Mucosa of descending colon (tissue), 3 donors: Measurements from ENCODE around the gene NFIA. TPM values are rescaled to one million over a fixed set of nuclear protein-coding genes. Genes with fewer than 3 reads are reported as not detected.

Experiments used
- ATAC-seq: fragments of 200-7000 bp; cut with Tn5 transposase; one replicate; pipeline ENCODE4 v1.9.1; 2020; ENCODE audit warnings: mild to moderate bottlenecking, moderate library complexity
- DNase-seq, 3 donors: peaks; one replicate each; pipeline ENCODE4 v3.0.0-alpha.2; 2020
- H3K36me3 ChIP-seq: fragments of 200-600 bp; one replicate; pipeline ENCODE4 v1.8.0; 2021; ENCODE audit warnings: low read depth, mild to moderate bottlenecking
- H3K4me1 ChIP-seq: fragments of 200-600 bp; one replicate; pipeline ENCODE4 v1.8.0; 2021; ENCODE audit warnings: low read depth, mild to moderate bottlenecking
- H3K4me3 ChIP-seq: fragments of 200-600 bp; one replicate; pipeline ENCODE4 v1.8.0; 2021; ENCODE audit warnings: mild to moderate bottlenecking
- H3K9me3 ChIP-seq: fragments of 200-600 bp; one replicate; pipeline ENCODE4 v1.8.0; 2021; ENCODE audit warnings: mild to moderate bottlenecking
- intact Hi-C, 2 donors: fragments of 100-400 bp; cut with DNase I in 1 of 2; cut with micrococcal nuclease in 1 of 2; formaldehyde crosslinking; loops; one replicate each; pipeline versions ENCODE4 v1.11.0 to v1.11.1; 2022; cut with DNase I, micrococcal nuclease
- total RNA-seq, 3 donors: library from RNA; stranded (reverse); fragmentation: NEBNext Ultra II Directional in 2 of 3; extraction: Animal tissue kit (Norgen Biotek cat#: 25700) in 2 of 3; gene quantifications; one replicate each; pipeline versions ENCODE4 v1.2.1 to v1.2.4, GENCODE V29; 2021 to 2023
- TF ChIP-seq, protein P1 (sequence below): fragments of 200-600 bp; IDR thresholded peaks from one replicate; pipeline ENCODE4 v1.8.0; 2022; ENCODE audit warnings: antibody characterized with exemption, mild to moderate bottlenecking
- donor health status: DM: no; HTN: no; CAD: no; lungs with moderate emphysema.
- donor health status: DM: no; HTN: no; CAD: no.
- donor health status: DM: no; HTN: yes; CAD: no.

The NFIA gene
- total RNA-seq, 3 donors from 2014 or later: 46.4 to 145 (median 51.1) TPM

DNA sequence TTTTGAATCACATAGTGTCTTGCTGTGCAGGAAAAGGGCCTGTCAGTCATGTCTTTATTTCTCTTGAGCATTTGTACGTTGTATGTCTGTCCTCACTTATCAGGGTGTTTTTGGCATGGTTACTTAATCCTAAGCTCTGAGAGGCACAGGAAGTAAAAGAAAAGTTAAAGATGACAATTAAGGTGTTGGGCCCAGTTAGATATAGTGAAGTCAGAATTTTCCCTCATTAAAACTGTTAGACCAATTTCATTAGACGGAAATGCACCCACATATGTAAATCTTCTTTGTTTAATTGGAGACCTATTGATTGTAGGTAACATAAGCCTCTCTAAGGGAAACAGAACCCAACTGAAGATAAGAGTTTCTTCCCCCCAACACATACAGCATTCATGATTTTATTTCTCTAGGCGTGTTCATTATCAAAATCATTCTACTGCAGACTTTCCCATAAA is 21.9 kb downstream of the NFIA start:
- Histone ChIP-seq H3K36me3 (no peaks in the 10 kb centered on the region), H3K4me3 (no peak overlapping the region), H3K9me3 (peaks cover 5% of the 10 kb centered on the region), H3K4me1 (no peaks in the 10 kb centered on the region)
- TF ChIP-seq, protein P1, sequence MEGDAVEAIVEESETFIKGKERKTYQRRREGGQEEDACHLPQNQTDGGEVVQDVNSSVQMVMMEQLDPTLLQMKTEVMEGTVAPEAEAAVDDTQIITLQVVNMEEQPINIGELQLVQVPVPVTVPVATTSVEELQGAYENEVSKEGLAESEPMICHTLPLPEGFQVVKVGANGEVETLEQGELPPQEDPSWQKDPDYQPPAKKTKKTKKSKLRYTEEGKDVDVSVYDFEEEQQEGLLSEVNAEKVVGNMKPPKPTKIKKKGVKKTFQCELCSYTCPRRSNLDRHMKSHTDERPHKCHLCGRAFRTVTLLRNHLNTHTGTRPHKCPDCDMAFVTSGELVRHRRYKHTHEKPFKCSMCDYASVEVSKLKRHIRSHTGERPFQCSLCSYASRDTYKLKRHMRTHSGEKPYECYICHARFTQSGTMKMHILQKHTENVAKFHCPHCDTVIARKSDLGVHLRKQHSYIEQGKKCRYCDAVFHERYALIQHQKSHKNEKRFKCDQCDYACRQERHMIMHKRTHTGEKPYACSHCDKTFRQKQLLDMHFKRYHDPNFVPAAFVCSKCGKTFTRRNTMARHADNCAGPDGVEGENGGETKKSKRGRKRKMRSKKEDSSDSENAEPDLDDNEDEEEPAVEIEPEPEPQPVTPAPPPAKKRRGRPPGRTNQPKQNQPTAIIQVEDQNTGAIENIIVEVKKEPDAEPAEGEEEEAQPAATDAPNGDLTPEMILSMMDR: no peak
- no peak for ATAC-seq
- DNase-seq: no peak
- intact Hi-C loops: no loop called here

DNA sequence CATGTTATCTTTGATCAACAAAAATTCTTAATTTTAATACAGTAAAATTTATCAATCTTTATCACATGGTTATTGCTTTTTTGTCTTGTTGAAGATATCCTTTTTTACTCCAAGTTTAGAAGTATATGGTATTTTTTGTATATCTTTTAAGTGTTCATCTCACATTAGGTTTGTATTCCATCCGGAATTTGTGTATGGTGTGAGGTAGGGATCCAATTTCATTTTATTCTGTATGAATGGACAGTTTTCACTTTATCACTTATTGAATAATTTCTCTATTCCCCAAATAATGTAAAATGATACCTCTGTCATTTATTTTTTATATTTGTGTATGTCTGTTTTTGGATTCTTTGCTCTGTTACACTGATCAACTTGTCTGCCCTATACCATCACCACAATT is 25.3 kb downstream of the NFIA start:
- H3K4me1 ChIP-seq: peaks cover 2% of the 10 kb centered on the region
- TF ChIP-seq, protein P1: no peak
- H3K4me3 ChIP-seq: no peak overlapping the region
- H3K9me3 ChIP-seq: peaks cover 5% of the 10 kb centered on the region
- no peak for DNase-seq
- H3K36me3 ChIP-seq: no peaks in the 10 kb centered on the region
- no peak for ATAC-seq
- intact Hi-C loops: no loop called here

DNA sequence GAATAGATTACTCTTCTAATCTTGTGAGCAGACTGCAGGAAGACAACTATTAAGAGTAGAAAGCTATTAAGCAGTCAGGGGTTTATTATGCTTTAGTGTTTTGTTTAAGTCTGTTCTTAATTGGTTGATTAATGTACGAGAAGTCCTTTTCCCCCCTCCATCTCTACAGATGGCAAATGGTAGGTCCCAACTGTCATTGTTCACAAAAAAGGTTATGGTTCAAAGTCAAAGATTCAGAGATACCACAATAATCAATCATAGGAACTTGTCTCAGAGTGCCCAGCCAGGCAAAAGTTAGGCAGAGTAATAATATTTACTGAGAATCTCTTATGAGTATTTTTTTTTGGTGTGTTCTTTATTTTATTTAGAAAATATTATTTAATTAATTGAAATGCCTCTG is 26.8 kb downstream of the NFIA start:
- intact Hi-C loops: no loop called here
- DNase-seq (no peak), ATAC-seq (no peak)
- peaks cover 5% of the 10 kb centered on the region for H3K9me3 ChIP-seq
- TF ChIP-seq, protein P1: no peak
- peaks cover 2% of the 10 kb centered on the region for H3K4me1 ChIP-seq
- H3K36me3 ChIP-seq: no peaks in the 10 kb centered on the region
- no peak overlapping the region for H3K4me3 ChIP-seq

DNA sequence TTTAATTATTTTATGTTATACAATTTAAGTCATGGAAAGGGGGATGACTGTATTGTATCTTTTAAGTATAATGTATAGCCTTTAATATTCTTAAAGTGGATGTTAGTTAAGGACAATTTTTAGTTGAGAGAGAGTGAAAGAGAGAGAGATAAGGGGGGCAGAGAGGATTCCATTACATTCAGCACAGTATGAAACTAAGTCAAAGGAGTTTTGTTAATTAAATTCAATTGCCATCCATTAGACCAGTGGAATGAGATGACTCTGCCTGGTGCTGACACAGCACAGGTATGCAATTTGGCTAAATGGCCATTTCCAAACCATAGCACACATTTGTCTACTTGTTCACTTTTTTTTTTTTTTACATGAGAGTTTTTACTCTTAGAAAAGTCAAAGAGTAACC is 27.5 kb downstream of the NFIA start:
- H3K36me3 ChIP-seq: no peaks in the 10 kb centered on the region
- DNase-seq (no peak), ATAC-seq (no peak)
- TF ChIP-seq, protein P1: no peak
- H3K9me3 ChIP-seq: peaks cover 5% of the 10 kb centered on the region
- H3K4me3 ChIP-seq: no peak overlapping the region
- H3K4me1 ChIP-seq: peaks cover 2% of the 10 kb centered on the region
- intact Hi-C loops: no loop called here

DNA sequence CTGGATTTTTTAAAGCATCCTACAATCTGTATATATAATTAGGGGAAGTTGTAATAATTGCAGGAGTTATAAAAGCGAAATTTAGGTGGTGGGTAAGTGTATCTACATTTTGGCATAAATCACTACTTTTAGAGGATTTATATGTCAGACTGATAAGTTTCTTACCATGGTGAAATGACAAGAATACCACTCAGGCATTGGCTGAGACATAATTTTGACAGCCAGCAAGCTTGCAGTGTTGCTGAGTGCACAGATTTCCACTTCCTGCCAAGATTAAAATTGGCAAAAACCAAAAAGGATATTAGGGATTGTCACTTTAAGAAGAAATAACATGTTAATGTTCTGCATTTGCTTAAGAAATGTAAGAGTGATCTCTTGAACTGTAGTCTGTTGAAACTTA is 28.2 kb downstream of the NFIA start:
- TF ChIP-seq, protein P1: no peak
- intact Hi-C loops: no loop called here
- peaks cover 2% of the 10 kb centered on the region for H3K4me1 ChIP-seq
- DNase-seq (no peak), ATAC-seq (no peak)
- H3K9me3 ChIP-seq: peaks cover 5% of the 10 kb centered on the region
- no peaks in the 10 kb centered on the region for H3K36me3 ChIP-seq
- no peak overlapping the region for H3K4me3 ChIP-seq
